SK-N-MC (cell line): ENCODE measurements around the gene TEKTIP1.

Experiments
- EZH2 ChIP-seq: fragments of 200-600 bp; sonication (generic); IDR thresholded peaks from one replicate; pipeline ENCODE4 v1.6.1; 2017; ENCODE audit warnings: antibody characterized with exemption
- FOXP2 ChIP-seq: optimal IDR thresholded peaks from 2 replicates; pipeline ENCODE3; 2011; ENCODE audit warnings: mild to moderate bottlenecking, moderate library complexity; ENCODE audit not compliant: insufficient read depth; ENCODE audit errors: extremely low read length, control extremely low read depth
- POLR2AphosphoS5 ChIP-seq: IDR thresholded peaks from 2 replicates; pipeline ENCODE4 v1.6.1; 2012; ENCODE audit warnings: mild to moderate bottlenecking, low read depth, low read length, borderline replicate concordance

DNA sequence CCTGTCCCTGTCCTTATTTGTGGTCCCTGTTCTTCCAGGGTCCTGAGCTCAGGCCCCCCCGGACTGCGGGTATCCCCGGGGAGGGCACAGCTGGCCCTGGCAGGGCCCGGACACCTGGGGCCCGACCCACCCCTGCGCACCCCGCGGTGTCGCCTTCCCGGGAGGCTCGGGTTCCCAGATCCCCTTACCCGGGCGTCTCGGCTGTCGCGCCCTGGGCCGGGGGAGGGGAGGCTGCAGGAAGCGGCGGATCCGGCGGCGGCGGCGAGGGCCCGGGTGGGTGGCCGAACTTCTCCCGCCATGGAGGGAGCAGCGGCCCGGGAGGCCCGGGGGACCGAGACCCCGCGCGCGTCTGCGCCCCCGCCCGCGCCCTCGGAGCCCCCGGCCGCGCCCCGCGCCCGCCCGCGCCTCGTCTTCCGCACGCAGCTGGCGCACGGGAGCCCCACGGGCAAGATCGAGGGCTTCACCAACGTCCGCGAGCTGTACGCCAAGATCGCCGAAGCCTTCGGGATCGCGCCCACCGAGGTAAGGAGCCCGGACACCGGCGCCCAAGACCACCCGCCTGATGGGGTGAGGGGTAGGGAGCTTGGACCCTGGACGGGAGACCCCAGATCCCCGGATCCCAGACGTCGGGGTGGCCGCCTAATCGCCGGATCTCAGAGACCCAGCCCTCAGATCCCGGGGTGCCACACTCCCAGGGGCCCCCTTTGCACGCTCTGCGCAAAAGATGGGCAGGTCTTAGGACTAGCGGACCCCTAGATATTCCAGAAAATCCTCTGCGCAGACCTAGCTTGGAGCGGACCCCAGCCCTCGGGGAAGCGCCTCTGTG lies 46.5 kb downstream of the TEKTIP1 start, which contains the start of gene GIPC3:
- TF ChIP-seq EZH2 (no peak), POLR2AphosphoS5 (no peak), FOXP2 (no peak)
